Measurements from ENCODE around the gene FRMD4A.

- TF ChIP-seq CTCF (IDR thresholded peaks at IDR 0.05) (no peak), POLR2A (IDR thresholded peaks at IDR 0.05) (no peak)
Measured at GRCh38 chr10:13939391-13939790, 391.3 kb downstream of the FRMD4A start.
